Measurements from ENCODE around the gene GREB1L.
"Not testable (repeated sequence)": the region's sequence is repeated elsewhere in the genome, so short reads cannot be mapped to it uniquely, and the experiment has no call there.

Gene GREB1L

GRCh38 chr18:21264651-21265050 is 22.6 kb downstream of the GREB1L start:
- peak; percentile 22 for DNase-seq (ENCODE audit: low read depth)

GRCh38 chr18:21265971-21266673 is 24.1 kb downstream of the GREB1L start:
- no peak for DNase-seq (ENCODE audit: low read depth)

GRCh38 chr18:21267400-21267799 is 25.4 kb downstream of the GREB1L start:
- DNase-seq (ENCODE audit: low read depth), result no peak

- no peak for DNase-seq (ENCODE audit: low read depth)
These were observed 27.3 kb downstream of the GREB1L start for GRCh38 chr18:21269349-21269748.

GRCh38 chr18:21270453-21270852 is 28.4 kb downstream of the GREB1L start:
- DNase-seq (ENCODE audit: low read depth), result peak; percentile 12

GRCh38 chr18:21272016-21272579 is 30.1 kb downstream of the GREB1L start:
- no peak for DNase-seq (ENCODE audit: low read depth)

- DNase-seq (ENCODE audit: low read depth), result no peak
These were observed 31.5 kb downstream of the GREB1L start for GRCh38 chr18:21273568-21273967.

- no peak for DNase-seq (ENCODE audit: low read depth)
These were observed 33.6 kb downstream of the GREB1L start for GRCh38 chr18:21275645-21276044.

- no peak for DNase-seq (ENCODE audit: low read depth)
These were observed 35.5 kb downstream of the GREB1L start for GRCh38 chr18:21277578-21277977.

GRCh38 chr18:21278218-21278617 is 36.2 kb downstream of the GREB1L start:
- not testable (repeated sequence) for DNase-seq (ENCODE audit: low read depth)

GRCh38 chr18:21281603-21282002 is 39.6 kb downstream of the GREB1L start:
- no peak for DNase-seq (ENCODE audit: low read depth)

- DNase-seq (ENCODE audit: low read depth), result no peak
These were observed 42.5 kb downstream of the GREB1L start for GRCh38 chr18:21284540-21284939.

- no peak for DNase-seq (ENCODE audit: low read depth)
These were observed 47.8 kb downstream of the GREB1L start for GRCh38 chr18:21289827-21290226.

GRCh38 chr18:21291106-21291505 is 49.1 kb downstream of the GREB1L start:
- DNase-seq (ENCODE audit: low read depth), result no peak

GRCh38 chr18:21293479-21293878 is 51.4 kb downstream of the GREB1L start:
- no peak for DNase-seq (ENCODE audit: low read depth)

- no peak for DNase-seq (ENCODE audit: low read depth)
These were observed 53.1 kb downstream of the GREB1L start for GRCh38 chr18:21295101-21295500.

GRCh38 chr18:21296045-21296444 is 54.0 kb downstream of the GREB1L start:
- DNase-seq (ENCODE audit: low read depth), result no peak

- peak; percentile 29 for DNase-seq (ENCODE audit: low read depth)
These were observed 56.3 kb downstream of the GREB1L start for GRCh38 chr18:21298351-21298750.

GRCh38 chr18:21300035-21300907 is 58.2 kb downstream of the GREB1L start:
- DNase-seq (ENCODE audit: low read depth), result no peak

GRCh38 chr18:21300908-21301200 is 58.8 kb downstream of the GREB1L start:
- DNase-seq (ENCODE audit: low read depth), result no peak

- DNase-seq (ENCODE audit: low read depth), result no peak
These were observed 61.4 kb downstream of the GREB1L start for GRCh38 chr18:21303445-21303844.

GRCh38 chr18:21303895-21304294 is 61.9 kb downstream of the GREB1L start:
- peak; percentile 12 for DNase-seq (ENCODE audit: low read depth)

GRCh38 chr18:21305621-21306020 is 63.6 kb downstream of the GREB1L start:
- no peak for DNase-seq (ENCODE audit: low read depth)
